ENCODE measurements around the gene TMPRSS5. TPM values are rescaled to one million over a fixed set of nuclear protein-coding genes. Genes with fewer than 3 reads are reported as not detected.

The TMPRSS5 gene
- total and polyA plus RNA-seq, 2 of the 13 experiments (the other 11 are each of a cell fraction or from before 2014, with no cell fraction given) = 0.40 to 0.96 TPM

- peak; percentile 44 for TF ChIP-seq STAG1 (CRISPR knock-in tag; IDR thresholded peaks at IDR 0.05)
- no peak for TF ChIP-seq ZNF264 (CRISPR knock-in tag; IDR thresholded peaks at IDR 0.05)
- TF ChIP-seq RAD21 (CRISPR knock-in tag; IDR thresholded peaks at IDR 0.05) = 0 out of 2 replicates have a peak, but pooled peaks have one; percentile 12
- peak; percentile 32; the same call in 1 of the 2 replicates for TF ChIP-seq ZNF687 (CRISPR knock-in tag; IDR thresholded peaks at IDR 0.05)
- TF ChIP-seq RBM22 (optimal IDR thresholded peaks at IDR 0.05; ENCODE audit: low read length) = no peak
- TF ChIP-seq ZNF512B (CRISPR knock-in tag; IDR thresholded peaks at IDR 0.05; ENCODE audit: borderline replicate concordance) = no peak
- TF ChIP-seq ZNF253 (CRISPR knock-in tag; IDR thresholded peaks at IDR 0.05; ENCODE audit: borderline replicate concordance) = no peak
- TF ChIP-seq ZNF557 (CRISPR knock-in tag; IDR thresholded peaks at IDR 0.05) = no peak
- TF ChIP-seq GMEB2 (CRISPR knock-in tag; IDR thresholded peaks at IDR 0.05; ENCODE audit: low read depth) = no peak
- no peak for TF ChIP-seq PCBP1 (IDR thresholded peaks at IDR 0.05; ENCODE audit: borderline replicate concordance, low read depth, low read length)
- TF ChIP-seq HCFC1 (IDR thresholded peaks at IDR 0.05; ENCODE audit: low read depth, low read length) = no peak
- peak; percentile 63 for TF ChIP-seq PATZ1 (CRISPR knock-in tag; IDR thresholded peaks at IDR 0.05)
- 0 out of 2 replicates have a peak, but pooled peaks have one; percentile 31 for TF ChIP-seq THAP9 (CRISPR knock-in tag; IDR thresholded peaks at IDR 0.05; ENCODE audit: borderline replicate concordance)
- TF ChIP-seq RCOR2 (CRISPR knock-in tag; IDR thresholded peaks at IDR 0.05) = no peak
Observed at GRCh38 chr11:113690619-113691569, 15.2 kb downstream of the TMPRSS5 start (continued).
